Nephron progenitor cell (in vitro differentiated cells): ENCODE results near the gene SRGAP3.
"Not testable (repeated sequence)": the region's sequence is repeated elsewhere in the genome, so short reads cannot be mapped to it uniquely, and the experiment has no call there.

Experiments used
- DNase-seq: peaks from one replicate; pipeline ENCODE4 v3.0.0; 2021
- H3K27ac Mint-ChIP-seq: 2 replicates; pipeline ENCODE4 v1.8.0; 2021; ENCODE audit warnings: mild to moderate bottlenecking, moderate library complexity, mixed read lengths
- H3K27me3 Mint-ChIP-seq: 2 replicates; pipeline ENCODE4 v1.8.0; 2021; ENCODE audit warnings: mild to moderate bottlenecking, low read depth, mixed read lengths; ENCODE audit not compliant: poor library complexity
- H3K36me3 Mint-ChIP-seq: 2 replicates; pipeline ENCODE4 v1.8.0; 2021; ENCODE audit warnings: low read depth, mixed read lengths
- H3K4me1 Mint-ChIP-seq: 2 replicates; pipeline ENCODE4 v1.8.0; 2021; ENCODE audit warnings: mixed read lengths
- H3K4me3 Mint-ChIP-seq: 2 replicates; pipeline ENCODE4 v1.8.0; 2021; ENCODE audit warnings: mild to moderate bottlenecking, moderate library complexity, mixed read lengths
- H3K9me3 Mint-ChIP-seq: 2 replicates; pipeline ENCODE4 v1.8.0; 2021; ENCODE audit warnings: mild to moderate bottlenecking, moderate library complexity, mixed read lengths
- TF ChIP-seq, protein P1 (sequence below): fragments of 200-600 bp; sonication (generic); IDR thresholded peaks from 2 replicates; pipeline ENCODE4 v1.5.0; 2021; ENCODE audit warnings: antibody characterized with exemption

The SRGAP3 gene

GRCh38 chr3:9292516-9292915 is 43.1 kb upstream of the SRGAP3 start:
- TF ChIP-seq, protein P1, sequence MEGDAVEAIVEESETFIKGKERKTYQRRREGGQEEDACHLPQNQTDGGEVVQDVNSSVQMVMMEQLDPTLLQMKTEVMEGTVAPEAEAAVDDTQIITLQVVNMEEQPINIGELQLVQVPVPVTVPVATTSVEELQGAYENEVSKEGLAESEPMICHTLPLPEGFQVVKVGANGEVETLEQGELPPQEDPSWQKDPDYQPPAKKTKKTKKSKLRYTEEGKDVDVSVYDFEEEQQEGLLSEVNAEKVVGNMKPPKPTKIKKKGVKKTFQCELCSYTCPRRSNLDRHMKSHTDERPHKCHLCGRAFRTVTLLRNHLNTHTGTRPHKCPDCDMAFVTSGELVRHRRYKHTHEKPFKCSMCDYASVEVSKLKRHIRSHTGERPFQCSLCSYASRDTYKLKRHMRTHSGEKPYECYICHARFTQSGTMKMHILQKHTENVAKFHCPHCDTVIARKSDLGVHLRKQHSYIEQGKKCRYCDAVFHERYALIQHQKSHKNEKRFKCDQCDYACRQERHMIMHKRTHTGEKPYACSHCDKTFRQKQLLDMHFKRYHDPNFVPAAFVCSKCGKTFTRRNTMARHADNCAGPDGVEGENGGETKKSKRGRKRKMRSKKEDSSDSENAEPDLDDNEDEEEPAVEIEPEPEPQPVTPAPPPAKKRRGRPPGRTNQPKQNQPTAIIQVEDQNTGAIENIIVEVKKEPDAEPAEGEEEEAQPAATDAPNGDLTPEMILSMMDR = no peak
- Mint-ChIP-seq H3K9me3 (peaks cover 14% of the 10 kb centered on the region), H3K4me3 (no peak overlapping the region), H3K4me1 (no peaks in the 10 kb centered on the region), H3K36me3 (peaks cover 4% of the 10 kb centered on the region), H3K27ac (no peak overlapping the region), H3K27me3 (peaks cover 14% of the 10 kb centered on the region)
- no peak for DNase-seq

- peaks cover 12% of the 10 kb centered on the region for H3K27me3 Mint-ChIP-seq
- peaks cover 4% of the 10 kb centered on the region for H3K36me3 Mint-ChIP-seq
- H3K9me3 Mint-ChIP-seq = peaks cover 14% of the 10 kb centered on the region
- no peak overlapping the region for H3K27ac Mint-ChIP-seq
- H3K4me1 Mint-ChIP-seq = no peaks in the 10 kb centered on the region
- no peak for DNase-seq
- TF ChIP-seq, protein P1 = no peak
- no peak overlapping the region for H3K4me3 Mint-ChIP-seq
Observed at GRCh38 chr3:9291821-9292410, 42.5 kb upstream of the SRGAP3 start.

DNA sequence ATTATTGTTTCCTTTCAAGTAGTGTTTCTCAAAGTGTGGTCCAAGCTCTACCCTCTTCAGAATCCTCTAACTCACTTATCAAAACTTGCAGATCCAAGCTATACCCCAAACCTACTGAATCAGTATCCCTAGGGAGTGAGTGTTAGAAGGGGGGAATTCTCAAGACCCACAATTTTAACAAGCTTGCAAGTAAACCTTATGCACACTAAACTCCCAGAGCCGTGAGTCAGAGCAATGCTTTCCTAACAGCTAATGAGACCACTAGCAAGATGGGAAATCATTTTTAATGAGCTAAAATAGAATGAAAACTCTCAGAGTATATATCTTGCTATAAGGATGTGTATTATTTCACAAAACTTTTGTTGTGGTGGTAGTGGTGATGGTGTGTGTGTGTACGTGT is 41.1 kb upstream of the SRGAP3 start:
- H3K9me3 Mint-ChIP-seq = peaks cover 14% of the 10 kb centered on the region
- no peak overlapping the region for H3K4me3 Mint-ChIP-seq
- no peak for DNase-seq
- TF ChIP-seq, protein P1 = no peak
- H3K27ac Mint-ChIP-seq = no peak overlapping the region
- H3K4me1 Mint-ChIP-seq = no peaks in the 10 kb centered on the region
- H3K36me3 Mint-ChIP-seq = peaks cover 4% of the 10 kb centered on the region
- peaks cover 10% of the 10 kb centered on the region for H3K27me3 Mint-ChIP-seq

DNA sequence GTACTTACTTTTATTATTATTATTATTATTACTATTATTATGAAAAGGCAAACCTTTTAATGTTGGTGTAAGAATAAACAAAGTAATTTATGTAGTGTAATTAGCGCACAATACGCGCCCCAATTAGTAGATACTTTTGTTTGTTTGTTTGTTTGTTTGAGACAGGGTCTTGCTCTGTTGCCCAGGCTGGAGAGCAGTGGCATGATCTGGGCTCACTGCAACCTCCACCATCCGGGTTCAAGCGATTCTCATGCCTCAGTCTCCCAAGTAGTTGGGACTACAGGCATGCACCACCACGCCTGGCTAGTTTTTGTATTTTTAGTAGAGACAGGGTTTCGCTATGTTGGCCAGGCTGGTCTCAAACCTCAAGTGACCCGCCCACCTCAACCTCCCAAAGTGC is 32.1 kb upstream of the SRGAP3 start:
- not testable (repeated sequence) for H3K27ac Mint-ChIP-seq, DNase-seq, H3K36me3 Mint-ChIP-seq, H3K27me3 Mint-ChIP-seq, H3K9me3 Mint-ChIP-seq, H3K4me3 Mint-ChIP-seq
- peaks cover 27% of the 10 kb centered on the region for H3K4me1 Mint-ChIP-seq

DNA sequence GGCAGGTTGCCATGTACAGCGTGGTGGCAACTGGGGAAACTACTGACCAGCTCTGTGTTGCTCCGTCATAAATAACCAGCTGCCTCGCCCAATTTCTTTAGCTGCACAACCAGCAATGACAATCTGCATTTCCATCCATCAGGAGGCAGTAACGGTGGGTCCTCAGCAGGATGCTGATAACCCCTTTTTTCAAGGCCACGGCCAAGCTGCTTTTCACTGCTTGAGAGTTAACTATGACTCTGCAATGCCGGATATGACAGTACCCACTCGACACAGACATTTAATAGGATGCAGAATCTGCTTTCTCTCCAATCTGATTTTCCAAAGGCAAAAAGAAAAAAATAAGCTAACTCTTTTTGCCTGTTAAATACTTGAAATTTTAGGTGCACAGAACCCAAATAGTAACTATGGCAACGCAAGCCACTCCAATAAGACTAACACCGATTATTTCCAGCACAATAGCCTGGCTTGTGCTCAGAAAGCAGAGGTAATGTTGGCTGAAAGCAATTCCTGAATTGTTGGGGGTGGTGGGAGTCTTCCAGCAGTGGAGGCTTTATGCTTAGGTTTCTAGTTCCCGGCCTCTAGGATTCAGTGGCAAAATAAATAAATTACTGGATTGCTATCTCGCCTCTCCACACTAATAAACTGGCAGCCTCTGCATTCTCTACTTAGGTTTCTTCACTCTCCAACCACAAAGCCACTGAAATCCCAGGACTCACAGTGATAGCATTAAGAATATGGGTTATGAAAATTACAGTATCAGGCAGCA is 31.2 kb upstream of the SRGAP3 start:
- Mint-ChIP-seq H3K9me3 (no peaks in the 10 kb centered on the region), H3K27me3 (no peaks in the 10 kb centered on the region), H3K27ac (peak overlapping the region; percentile 44), H3K36me3 (no peaks in the 10 kb centered on the region), H3K4me1 (peaks cover 27% of the 10 kb centered on the region), H3K4me3 (no peak overlapping the region)
- no peak for DNase-seq
- TF ChIP-seq, protein P1 = no peak

- Mint-ChIP-seq H3K27me3 (no peaks in the 10 kb centered on the region), H3K4me3 (no peak overlapping the region), H3K4me1 (peaks cover 32% of the 10 kb centered on the region), H3K9me3 (no peaks in the 10 kb centered on the region), H3K36me3 (no peaks in the 10 kb centered on the region), H3K27ac (no peak overlapping the region)
- no peak for DNase-seq
- TF ChIP-seq, protein P1 = no peak
Observed at GRCh38 chr3:9279966-9280365, 30.5 kb upstream of the SRGAP3 start.
